K562 (cell line): ENCODE results near the gene NACAD. TPM values are rescaled to one million over a fixed set of nuclear protein-coding genes. Genes with fewer than 3 reads are reported as not detected.

ENCODE experiments used
- ATAC-seq: fragments of 200-7000 bp; cut with Tn5 transposase; 3 replicates; pipeline ENCODE4 v1.9.1; 2020; ENCODE audit warnings: moderate library complexity
- BruUV-seq: library from RNA; stranded (reverse); fragments of 400-500 nt; replicated peaks from 2 replicates; lab custom pipeline; 2021; lab: Mats Ljungman, UMichigan
- CTCF ChIA-PET: fragments of 300-600 bp; formaldehyde crosslinking; extraction: SDS; loops from one replicate; lab custom pipeline; 2021; ENCODE audit warnings: low intra/inter-chr PET ratio; lab: Yijun Ruan, JAX
- POLR2A ChIA-PET: fragments of 300-600, 350-650 bp; sonication (Branson Sonifier 250); formaldehyde crosslinking; extraction: SDS; loops from one replicate; lab custom pipeline; 2021; ENCODE audit warnings: antibody characterized with exemption, inconsistent platforms; lab: Yijun Ruan, JAX
- DNase-seq, 4 experiments: peaks; one replicate each; pipeline versions ENCODE4 v3.0.0 to v3.0.0-alpha.2; 2011 to 2018; ENCODE audit warnings: low spot score in 3 of 4, mixed read lengths in 3 of 4; ENCODE audit errors: extremely low read depth in 1 of 4
- FAIRE-seq: peaks from 2 replicates; lab custom pipeline; 2011; peaks lifted over from hg19 to GRCh38; lab: Jason Lieb, UNC
- H2AFZ ChIP-seq: 2 replicates; pipeline ENCODE4 v1.6.0; 2011; ENCODE audit warnings: low read depth, low read length, control low read depth, inconsistent platforms
- H3K27ac ChIP-seq: fragments of 200-600 bp; 3 replicates; pipeline ENCODE4 v1.8.0; 2011; ENCODE audit warnings: low read depth, mild to moderate bottlenecking, control low read depth, inconsistent platforms, low read length, moderate library complexity, mixed read lengths; ENCODE audit errors: extremely low read depth
- H3K27me3 ChIP-seq, 2 experiments: fragments of 300-600 bp in 1 of 2; 2 replicates in 1 of 2; 3 replicates in 1 of 2; pipeline versions ENCODE4 v1.6.0 to v1.8.0; 2011; ENCODE audit warnings: inconsistent platforms in 2 of 2, low read length in 2 of 2, mild to moderate bottlenecking in 1 of 2, mixed read lengths in 1 of 2, moderate library complexity in 1 of 2; ENCODE audit not compliant: control insufficient read depth in 2 of 2, insufficient read depth in 2 of 2
- H3K36me3 ChIP-seq: fragments of 300-600 bp; 3 replicates; pipeline ENCODE4 v1.8.0; 2011; ENCODE audit warnings: mild to moderate bottlenecking, low read length, inconsistent platforms; ENCODE audit not compliant: control insufficient read depth, insufficient read depth
- H3K4me1 ChIP-seq, 2 experiments: fragments of 200-600 bp in 1 of 2; replicated peaks in 1 of 2; 2 replicates in 1 of 2; 3 replicates in 1 of 2; pipeline versions ENCODE4 v1.5.1 to v1.8.0; 2011; ENCODE audit warnings: inconsistent platforms in 2 of 2, low read length in 2 of 2, mild to moderate bottlenecking in 1 of 2, mixed read lengths in 1 of 2, moderate library complexity in 1 of 2; ENCODE audit not compliant: control insufficient read depth in 2 of 2, insufficient read depth in 2 of 2
- H3K4me2 ChIP-seq: 2 replicates; pipeline ENCODE4 v1.6.1; 2011; ENCODE audit warnings: low read length, control low read depth, inconsistent platforms, mixed read lengths; ENCODE audit not compliant: insufficient read depth
- H3K4me3 ChIP-seq: fragments of 200-600 bp; sonication (generic), shearing (Covaris generic); 2 replicates; pipeline ENCODE4 v1.5.1; 2016; ENCODE audit warnings: control low read depth, inconsistent platforms
- H3K79me2 ChIP-seq: fragments of 200-600 bp; 3 replicates; pipeline ENCODE4 v1.8.0; 2011; ENCODE audit warnings: low read length, inconsistent platforms; ENCODE audit not compliant: control insufficient read depth, insufficient read depth
- H3K9ac ChIP-seq, 2 experiments: 2 replicates each; pipeline versions ENCODE4 v1.6.0 to v1.6.1; 2011; ENCODE audit warnings: low read depth in 2 of 2, low read length in 2 of 2, control low read depth in 1 of 2, inconsistent platforms in 1 of 2, mild to moderate bottlenecking in 1 of 2, mixed read lengths in 1 of 2; ENCODE audit not compliant: insufficient read depth in 1 of 2
- H3K9me1 ChIP-seq: one replicate; pipeline ENCODE4 v1.6.0; 2011; ENCODE audit warnings: inconsistent platforms, mild to moderate bottlenecking, low read length, moderate library complexity; ENCODE audit not compliant: control insufficient read depth, insufficient read depth
- H3K9me3 ChIP-seq: replicated peaks from 2 replicates; pipeline ENCODE4 v1.5.1; 2011; ENCODE audit warnings: low read depth, low read length, inconsistent platforms; ENCODE audit not compliant: control insufficient read depth, insufficient read depth
- H4K20me1 ChIP-seq: replicated peaks from 2 replicates; pipeline ENCODE4 v1.6.1; 2011; ENCODE audit warnings: low read length, inconsistent platforms, mixed read lengths; ENCODE audit not compliant: control insufficient read depth, insufficient read depth
- HDAC8 ChIP-seq: fragments of 450-650 bp; IDR thresholded peaks from 2 replicates; pipeline ENCODE4 v1.6.1; 2016; ENCODE audit warnings: mild to moderate bottlenecking, missing genetic modification characterization, moderate library complexity, missing compliant biosample characterization
- NFIX ChIP-seq: fragments of 250-450 bp; sonication (Bioruptor Pico); IDR thresholded peaks from 2 replicates; pipeline ENCODE4 v1.4.0; 2020; ENCODE audit warnings: low read depth, mild to moderate bottlenecking, moderate library complexity
- POLR2G ChIP-seq: fragments of 200-400 bp; formaldehyde crosslinking; IDR thresholded peaks from 2 replicates; pipeline ENCODE4 v1.6.1; 2017; ENCODE audit warnings: low read depth, mild to moderate bottlenecking, antibody characterized with exemption, low read length, moderate library complexity
- ZKSCAN3 ChIP-seq: fragments of 250-450 bp; sonication (Bioruptor Pico); IDR thresholded peaks from 2 replicates; pipeline ENCODE4 v1.4.0; 2020
- WGBS: fragments of 100-300 bp; shearing (Covaris generic); methylation state at CpG from one replicate; pipeline ENCODE4 v1.1.6; 2016; ENCODE audit warnings: low coverage, mixed read lengths; ENCODE audit not compliant: insufficient coverage; ENCODE audit errors: missing lambda C conversion rate; 5-methylcytosine and 5-hydroxymethylcytosine counted together
- in situ Hi-C: fragments of 300-500 bp; cut with MboI; formaldehyde crosslinking; loops from 4 replicates; pipeline ENCODE4 v1.15.0; 2018; ENCODE audit warnings: inconsistent platforms, mixed read lengths
- intact Hi-C: fragments of 100-400 bp; cut with micrococcal nuclease; formaldehyde crosslinking; loops from 2 replicates; pipeline ENCODE4 v1.14.2; 2022
- polyA plus RNA-seq, 8 experiments: library from polyadenylated mRNA; depleted of rRNA in 4 of 8; stranded (reverse) in 5 of 8; unstranded in 3 of 8; fragments of >200 nt; fragmentation: Nextera tagmentation in 2 of 8; fragmentation: Illumina TruSeq in 1 of 8; extraction: Ambion mirVana in 2 of 8; extraction: Trizol in 1 of 8; gene quantifications; 2 replicates each; pipeline versions ENCODE4 v1.2.1 to v1.2.3, GENCODE V29; 2011 to 2014; ENCODE audit warnings: inconsistent platforms in 1 of 8, missing spikeins in 1 of 8
- total RNA-seq, 7 experiments: library from RNA; depleted of rRNA in 6 of 7; stranded (reverse); fragments of >200 nt in 6 of 7; fragmentation: Illumina TruSeq in 2 of 7; extraction: Trizol in 2 of 7; gene quantifications; 2 replicates each; pipeline versions ENCODE4 v1.2.1 to v1.2.3, GENCODE V29; 2011 to 2021; ENCODE audit warnings: low replicate concordance in 1 of 7

Gene NACAD
- total and polyA plus RNA-seq, 9 of the 15 experiments (the other 6 are each of a cell fraction or from before 2014, with no cell fraction given): under 0.01 to 0.03 (median 0.02) TPM; not detected in 5

DNA sequence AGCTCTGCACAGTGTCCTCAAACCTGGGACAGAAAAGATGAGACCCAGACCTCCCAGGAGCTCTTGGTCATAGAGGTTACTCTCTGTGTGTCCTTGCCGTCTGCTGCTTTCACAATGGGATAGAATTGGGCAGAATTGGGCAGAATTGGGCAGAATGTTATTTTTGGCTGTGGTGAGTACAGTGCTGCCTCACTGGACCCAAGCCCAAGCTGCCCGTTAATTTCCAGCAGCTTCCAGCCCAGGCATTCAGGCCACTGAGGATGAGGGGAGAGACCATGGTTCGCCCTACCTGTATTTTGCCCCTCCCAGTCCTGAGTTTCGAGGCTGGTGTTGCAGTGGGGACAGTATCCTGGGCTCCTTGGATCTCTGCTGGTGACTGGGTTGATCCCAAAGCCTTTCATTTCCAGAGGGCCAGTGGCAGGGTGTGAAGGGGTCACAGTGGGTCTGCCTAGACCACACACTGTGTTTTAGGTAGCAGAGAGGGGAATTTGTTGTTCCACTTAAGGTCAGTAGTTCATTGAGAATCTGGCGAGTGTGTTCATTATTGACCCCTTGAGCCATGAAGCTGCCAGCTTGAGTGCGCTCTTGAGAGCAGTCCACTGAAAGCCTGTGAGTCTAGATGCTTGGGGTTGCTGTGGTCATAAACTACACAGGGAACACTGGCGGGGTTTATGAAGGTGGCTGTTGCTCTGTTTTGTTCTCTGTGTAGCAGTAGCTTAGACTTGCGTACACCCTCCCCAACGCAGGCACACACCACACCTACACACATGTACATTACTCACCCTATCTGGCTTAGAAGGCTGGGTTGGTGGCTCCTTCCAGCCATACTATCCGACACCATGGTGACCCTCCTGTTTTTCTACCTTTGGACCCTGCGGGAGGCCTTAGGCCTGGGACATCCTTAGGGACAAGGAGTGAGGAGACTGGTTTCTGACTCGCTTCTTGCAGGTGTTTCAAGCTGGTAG lies 23.5 kb downstream of the NACAD start:
- Histone ChIP-seq H3K9me3 (no peaks in the 10 kb centered on the region), H3K27ac (no peak overlapping the region), H3K9me1 (peaks cover 6% of the 10 kb centered on the region), H3K4me2 (no peak overlapping the region), H3K4me3 (no peak overlapping the region), H3K4me1 (peaks cover 0 to 5% of the 10 kb centered on the region in 2 experiments; a peak in 1 of 5 replicates), H3K79me2 (peaks cover 19% of the 10 kb centered on the region; the same call in 2 of the 3 replicates), H3K9ac (no peak overlapping the region), H3K27me3 (no peaks in the 10 kb centered on the region), H4K20me1 (no peaks in the 10 kb centered on the region), H2AFZ (no peak overlapping the region), H3K36me3 (peaks cover 65% of the 10 kb centered on the region)
- FAIRE-seq (no peak), DNase-seq (no peak), ATAC-seq (no peak; the same call in 2 of the 3 replicates)
- TF ChIP-seq POLR2G (no peak), HDAC8 (tag) (no peak), NFIX (CRISPR knock-in tag) (no peak), ZKSCAN3 (no peak)
- intact Hi-C loops: no loop called here
- POLR2A ChIA-PET: no interaction called here
- BruUV-seq: no TSS peak
- 83% methylated on average over 10 of the region's 12 CpGs for WGBS
- CTCF ChIA-PET: no interaction called here
- in situ Hi-C loops: no loop called here
